Heart left ventricle (tissue), 16 donors: ENCODE measurements around the gene CD209. TPM values are rescaled to one million over a fixed set of nuclear protein-coding genes. Genes with fewer than 3 reads are reported as not detected.

Source experiments
- ATAC-seq, 4 donors: fragments of 200-7000 bp; cut with Tn5 transposase; one replicate each; pipeline ENCODE4 v1.9.1; 2020 to 2022; ENCODE audit warnings: moderate library complexity in 4 of 4, mild to moderate bottlenecking in 3 of 4, moderate number of reproducible peaks in 1 of 4
- DNase-seq, 5 donors: peaks; one replicate each; pipeline ENCODE4 v3.0.0-alpha.2; 2020
- H3K27ac ChIP-seq, 12 donors: fragments of 200-600 bp; sonication (generic) in 4 of 12; one replicate each; pipeline versions ENCODE4 v1.5.0 to v1.8.0; 2016 to 2022; ENCODE audit warnings: mild to moderate bottlenecking in 2 of 12
- H3K27me3 ChIP-seq, 9 donors: fragments of 200-600 bp; sonication (generic) in 2 of 9; one replicate each; pipeline versions ENCODE4 v1.5.1 to v1.8.0; 2016 to 2022; ENCODE audit warnings: mild to moderate bottlenecking in 3 of 9
- H3K36me3 ChIP-seq, 9 donors: fragments of 200-600 bp; sonication (generic) in 2 of 9; one replicate each; pipeline versions ENCODE4 v1.5.0 to v1.8.0; 2018 to 2022; ENCODE audit warnings: mild to moderate bottlenecking in 2 of 9
- H3K4me1 ChIP-seq, 12 donors: fragments of 200-600 bp; sonication (generic) in 4 of 12; one replicate each; pipeline versions ENCODE4 v1.5.0 to v1.8.0; 2016 to 2022; ENCODE audit warnings: mild to moderate bottlenecking in 3 of 12
- H3K4me3 ChIP-seq, 12 donors: fragments of 200-600 bp; sonication (generic) in 4 of 12; one replicate each; pipeline versions ENCODE4 v1.5.0 to v1.8.0; 2017 to 2022; ENCODE audit warnings: mild to moderate bottlenecking in 9 of 12, moderate library complexity in 4 of 12
- H3K9me3 ChIP-seq, 12 donors: fragments of 200-600 bp; sonication (generic) in 4 of 12; one replicate each; pipeline versions ENCODE4 v1.5.0 to v1.8.0; 2016 to 2022; ENCODE audit warnings: mild to moderate bottlenecking in 1 of 12
- POLR2A ChIP-seq, 2 donors: fragments of 450-650 bp; IDR thresholded peaks; one replicate each; pipeline ENCODE4 v1.6.1; 2017; ENCODE audit warnings: antibody characterized with exemption in 2 of 2, mild to moderate bottlenecking in 2 of 2, moderate library complexity in 2 of 2
- WGBS, 4 donors: extraction: QIAGEN DNeasy Blood & Tissue Kit in 2 of 4; methylation state at CpG; one replicate each; pipeline versions ENCODE4 v1.1.5 to v1.1.7; 2013 to 2018; 5-methylcytosine and 5-hydroxymethylcytosine counted together
- intact Hi-C, 10 donors: fragments of 100-400 bp; cut with DNase I; formaldehyde crosslinking; loops; one replicate each; pipeline versions ENCODE4 v1.11.1 to v1.14.2; 2022
- polyA plus RNA-seq, 2 donors: library from polyadenylated mRNA; stranded (reverse); fragments of 200-250 nt; gene quantifications; one replicate each; pipeline ENCODE4 v1.2.3, GENCODE V29; 2013
- total RNA-seq, 9 donors: library from RNA; depleted of rRNA in 2 of 9; stranded (reverse); fragments of >200 nt in 2 of 9; fragmentation: NEBNext Ultra II Directional in 3 of 9; extraction: Animal tissue kit (Norgen Biotek cat#: 25700) in 3 of 9; gene quantifications; one replicate each; pipeline versions ENCODE4 v1.1.0 to v1.2.4, GENCODE V29; 2016 to 2023
- TF ChIP-seq, protein P1 (sequence below), 12 donors: fragments of 200-600 bp; sonication (generic) in 4 of 12; IDR thresholded peaks; one replicate each; pipeline versions ENCODE4 v1.5.0 to v1.8.0; 2018 to 2022; ENCODE audit warnings: antibody characterized with exemption in 12 of 12, mild to moderate bottlenecking in 5 of 12
- donor health status: ischemic (EF 13 %, LVEDD 7.1; RV severe dilation, severe dysfunction).
- donor health status: healthy with polysubstance abuse.
- donor health status: DM: no; HTN: yes; CAD: no.
- donor health status: DM: no; HTN: no; CAD: no.
- donor health status: ischemic (EF 25% LVEDD 6.9; RV normal size, moderate dysfunction).
- donor health status: ischemic (EF 25% LVEDD 5.7; RV mildly dilated, moderate dysfunction).
- donor health status: healthy.
- donor health status: DM: yes; HTN: yes; CAD: no.
- donor health status: ischemic (EF 35%, LVEDD 5.7; RV mildly dilated, moderate dysfunction).
- donor health status: nonischemic (EF 11% LVEDD 7.7; RV severe dilation, severe dysfunction).
- donor health status: DM: yes; HTN: yes; CAD: no.
- donor health status: PGD.
- donor health status: ischemic (EF 29% LVEDD 5.4; RV normal size, mild dysfunction).
- donor health status: nonischemic (EF 23%, LVEDD 6.1; RV moderate dilation, normal function).

The CD209 gene
- total and polyA plus RNA-seq, 11 donors = 0.53 to 56.2 (median 4.4) TPM

- H3K27ac ChIP-seq = no peak overlapping the region
- no peak overlapping the region for H3K4me3 ChIP-seq
- TF ChIP-seq POLR2A (IDR thresholded peaks at IDR 0.05) = no peak
- TF ChIP-seq, protein P1, sequence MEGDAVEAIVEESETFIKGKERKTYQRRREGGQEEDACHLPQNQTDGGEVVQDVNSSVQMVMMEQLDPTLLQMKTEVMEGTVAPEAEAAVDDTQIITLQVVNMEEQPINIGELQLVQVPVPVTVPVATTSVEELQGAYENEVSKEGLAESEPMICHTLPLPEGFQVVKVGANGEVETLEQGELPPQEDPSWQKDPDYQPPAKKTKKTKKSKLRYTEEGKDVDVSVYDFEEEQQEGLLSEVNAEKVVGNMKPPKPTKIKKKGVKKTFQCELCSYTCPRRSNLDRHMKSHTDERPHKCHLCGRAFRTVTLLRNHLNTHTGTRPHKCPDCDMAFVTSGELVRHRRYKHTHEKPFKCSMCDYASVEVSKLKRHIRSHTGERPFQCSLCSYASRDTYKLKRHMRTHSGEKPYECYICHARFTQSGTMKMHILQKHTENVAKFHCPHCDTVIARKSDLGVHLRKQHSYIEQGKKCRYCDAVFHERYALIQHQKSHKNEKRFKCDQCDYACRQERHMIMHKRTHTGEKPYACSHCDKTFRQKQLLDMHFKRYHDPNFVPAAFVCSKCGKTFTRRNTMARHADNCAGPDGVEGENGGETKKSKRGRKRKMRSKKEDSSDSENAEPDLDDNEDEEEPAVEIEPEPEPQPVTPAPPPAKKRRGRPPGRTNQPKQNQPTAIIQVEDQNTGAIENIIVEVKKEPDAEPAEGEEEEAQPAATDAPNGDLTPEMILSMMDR (IDR thresholded peaks at IDR 0.05) = no peak
- H3K4me1 ChIP-seq = peaks cover 0 to 4% (median 0%) of the 10 kb centered on the region in 12 donors
- H3K9me3 ChIP-seq = peaks cover 0 to 16% (median 13%) of the 10 kb centered on the region in 12 donors
- H3K36me3 ChIP-seq = no peaks in the 10 kb centered on the region
- peaks cover 0 to 18% (median 0%) of the 10 kb centered on the region in 9 donors for H3K27me3 ChIP-seq
- ATAC-seq (no peak), DNase-seq (no peak)
- intact Hi-C loops = no loop called here
- 33 to 70% (median 50%) methylated on average over 1 of the region's 1 CpG for WGBS, 4 donors
These were observed 16.4 kb upstream of the CD209 start for GRCh38 chr19:7763696-7764095.

- H3K27me3 ChIP-seq = peaks cover 0 to 18% (median 0%) of the 10 kb centered on the region in 9 donors
- WGBS, 4 donors = 58 to 74% (median 66%) methylated on average over 8 of the region's 8 CpGs
- H3K27ac ChIP-seq = no peak within 1 kb of the TSS
- H3K4me1 ChIP-seq = peaks cover 0 to 4% (median 0%) of the 10 kb centered on the region in 12 donors
- no peaks in the 10 kb centered on the region for H3K36me3 ChIP-seq
- no peak within 1 kb of the TSS for H3K4me3 ChIP-seq
- ATAC-seq (no peak), DNase-seq (no peak)
- intact Hi-C loops = no loop called here
- H3K9me3 ChIP-seq = peaks cover 0 to 25% (median 20%) of the 10 kb centered on the region in 12 donors
- no peak for TF ChIP-seq POLR2A (IDR thresholded peaks at IDR 0.05)
- TF ChIP-seq, protein P1 (IDR thresholded peaks at IDR 0.05) = no peak
These were observed 15.5 kb upstream of the CD209 start, which contains the start of gene CLEC4M for GRCh38 chr19:7762719-7763293. Gene CLEC4M (plus strand): TSS chr19:7763243. CDS start chr19:7763267, 24 bp downstream.

DNA sequence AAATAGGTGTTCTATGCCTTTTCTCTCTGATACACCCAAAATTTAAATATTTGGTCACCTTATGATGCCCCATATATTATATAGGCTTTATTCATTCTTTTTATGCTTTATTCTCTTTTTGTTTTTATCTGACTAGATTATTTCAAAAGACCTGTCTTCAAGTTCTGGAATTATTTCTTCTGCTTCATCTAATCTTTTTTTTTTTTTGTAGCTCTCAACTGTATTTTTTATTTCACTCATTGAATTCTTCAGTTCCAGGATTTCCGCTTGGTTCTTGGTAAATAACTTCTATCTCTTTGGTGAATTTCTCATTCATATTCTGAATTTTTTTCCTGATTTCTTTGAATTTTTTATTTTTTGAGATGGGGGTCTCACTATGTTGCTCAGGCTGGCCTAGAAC is 11.8 kb upstream of the CD209 start:
- no peak for TF ChIP-seq POLR2A (IDR thresholded peaks at IDR 0.05)
- TF ChIP-seq, protein P1 (IDR thresholded peaks at IDR 0.05) = no peak
- DNase-seq = no peak
- intact Hi-C loops = no loop called here
- no peak for ATAC-seq
- Histone ChIP-seq H3K36me3 (no peaks in the 10 kb centered on the region), H3K27me3 (peaks cover 0 to 18% (median 0%) of the 10 kb centered on the region in 9 donors), H3K4me1 (no peaks in the 10 kb centered on the region), H3K27ac (no peak overlapping the region), H3K9me3 (peaks cover 0 to 53% (median 41%) of the 10 kb centered on the region in 12 donors), H3K4me3 (no peak overlapping the region)
- 85 to 90% (median 90%) methylated on average over 1 of the region's 1 CpG for WGBS, 4 donors

- DNase-seq (no peak), ATAC-seq (no peak)
- H3K27ac ChIP-seq = no peak overlapping the region
- WGBS, 4 donors = 76 to 84% (median 83%) methylated on average over 3 of the region's 3 CpGs
- intact Hi-C loops = no loop called here
- H3K36me3 ChIP-seq = no peaks in the 10 kb centered on the region
- H3K27me3 ChIP-seq = peaks cover 0 to 8% (median 0%) of the 10 kb centered on the region in 9 donors
- no peak overlapping the region for H3K4me3 ChIP-seq
- no peaks in the 10 kb centered on the region for H3K4me1 ChIP-seq
- TF ChIP-seq, protein P1 (IDR thresholded peaks at IDR 0.05) = no peak
- no peak for TF ChIP-seq POLR2A (IDR thresholded peaks at IDR 0.05)
- peaks cover 0 to 53% (median 41%) of the 10 kb centered on the region in 12 donors for H3K9me3 ChIP-seq
These were observed 10.0 kb upstream of the CD209 start for GRCh38 chr19:7757358-7757757.
